ENCODE results near the gene SMAD6. TPM values are rescaled to one million over a fixed set of nuclear protein-coding genes. Genes with fewer than 3 reads are reported as not detected.

Gene SMAD6
- total and polyA plus RNA-seq, 9 of the 15 experiments (the other 6 are each of a cell fraction or from before 2014, with no cell fraction given), result 0.10 to 15.5 (median 3.7) TPM

DNA sequence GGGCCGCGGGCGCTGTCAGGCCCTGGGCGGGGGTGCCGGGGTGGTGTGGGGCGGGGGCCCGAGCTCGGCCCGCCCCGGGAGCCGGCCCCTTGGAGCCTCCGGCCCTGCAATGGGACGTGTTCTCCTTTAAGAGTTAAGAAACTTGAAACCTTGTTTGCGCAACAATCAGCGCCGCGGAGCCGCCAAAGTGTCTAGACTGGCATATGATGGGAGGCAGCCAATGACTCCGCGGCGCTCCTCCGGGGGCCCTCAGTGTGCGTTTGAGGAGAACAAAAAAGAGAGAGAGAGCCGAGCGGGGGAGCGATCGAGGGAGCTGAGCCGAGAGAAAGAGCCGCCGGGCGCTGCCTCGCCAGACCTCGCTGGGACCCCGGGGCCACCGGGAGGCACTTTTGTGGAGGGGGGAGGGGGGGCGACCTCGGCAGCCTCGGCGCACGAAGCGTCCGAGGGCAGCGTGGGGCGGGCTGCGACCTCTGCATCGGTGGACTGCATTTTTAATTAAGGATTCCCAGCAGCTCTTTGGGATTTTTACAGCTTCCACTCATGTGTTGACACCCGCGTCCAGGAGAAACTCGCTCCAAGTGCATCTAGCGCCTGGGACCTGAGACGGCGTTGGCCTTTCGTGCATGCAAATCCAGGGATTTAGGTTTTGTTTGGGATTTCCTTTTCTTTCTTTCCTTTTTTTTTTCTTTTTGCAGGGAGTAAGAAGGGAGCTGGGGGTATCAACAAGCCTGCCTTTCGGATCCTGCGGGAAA is at the start of gene SMAD6 (continued):
- TF ChIP-seq SMAD2 (IDR thresholded peaks at IDR 0.05; ENCODE audit: low read depth, low read length), result no peak
- TF ChIP-seq NFE2 (IDR thresholded peaks at IDR 0.05; ENCODE audit: low read depth), result no peak
- TF ChIP-seq RAD51 (IDR thresholded peaks at IDR 0.05; ENCODE audit: borderline replicate concordance, low read depth), result peak; percentile 71
- no peak for TF ChIP-seq NFXL1 (CRISPR knock-in tag; IDR thresholded peaks at IDR 0.05)
- no peak for TF ChIP-seq SRSF1 (IDR thresholded peaks at IDR 0.05; ENCODE audit: low read depth, low read length)
- peak; percentile 41; the same call in 1 of the 2 replicates for TF ChIP-seq TOE1 (IDR thresholded peaks at IDR 0.05; ENCODE audit: borderline replicate concordance)
- no peak for TF ChIP-seq TOE1 (CRISPR knock-in tag; IDR thresholded peaks at IDR 0.05; ENCODE audit: borderline replicate concordance, low read depth)
- TF ChIP-seq, protein P1, sequence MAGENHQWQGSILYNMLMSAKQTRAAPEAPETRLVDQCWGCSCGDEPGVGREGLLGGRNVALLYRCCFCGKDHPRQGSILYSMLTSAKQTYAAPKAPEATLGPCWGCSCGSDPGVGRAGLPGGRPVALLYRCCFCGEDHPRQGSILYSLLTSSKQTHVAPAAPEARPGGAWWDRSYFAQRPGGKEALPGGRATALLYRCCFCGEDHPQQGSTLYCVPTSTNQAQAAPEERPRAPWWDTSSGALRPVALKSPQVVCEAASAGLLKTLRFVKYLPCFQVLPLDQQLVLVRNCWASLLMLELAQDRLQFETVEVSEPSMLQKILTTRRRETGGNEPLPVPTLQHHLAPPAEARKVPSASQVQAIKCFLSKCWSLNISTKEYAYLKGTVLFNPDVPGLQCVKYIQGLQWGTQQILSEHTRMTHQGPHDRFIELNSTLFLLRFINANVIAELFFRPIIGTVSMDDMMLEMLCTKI (IDR thresholded peaks at IDR 0.05; ENCODE audit: partially characterized antibody), result no peak
- no peak for TF ChIP-seq COPS2 (conservative IDR thresholded peaks at IDR 0.05)
- TF ChIP-seq, protein P2, sequence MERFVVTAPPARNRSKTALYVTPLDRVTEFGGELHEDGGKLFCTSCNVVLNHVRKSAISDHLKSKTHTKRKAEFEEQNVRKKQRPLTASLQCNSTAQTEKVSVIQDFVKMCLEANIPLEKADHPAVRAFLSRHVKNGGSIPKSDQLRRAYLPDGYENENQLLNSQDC (CRISPR knock-in tag; IDR thresholded peaks at IDR 0.05), result no peak
- no peak for TF ChIP-seq SRF (CRISPR knock-in tag; IDR thresholded peaks at IDR 0.05)
- no peak for TF ChIP-seq ZNF354B (CRISPR knock-in tag; IDR thresholded peaks at IDR 0.05)
- no peak for TF ChIP-seq BCL6 (CRISPR knock-in tag; IDR thresholded peaks at IDR 0.05)
- TF ChIP-seq TRIM25 (IDR thresholded peaks at IDR 0.05; ENCODE audit: borderline replicate concordance), result no peak
- TF ChIP-seq HDGF (IDR thresholded peaks at IDR 0.05), result no peak
- TF ChIP-seq NFYB (IDR thresholded peaks at IDR 0.05; ENCODE audit: extremely low read depth, insufficient read length), result peak; percentile 38
- TF ChIP-seq, protein P3, sequence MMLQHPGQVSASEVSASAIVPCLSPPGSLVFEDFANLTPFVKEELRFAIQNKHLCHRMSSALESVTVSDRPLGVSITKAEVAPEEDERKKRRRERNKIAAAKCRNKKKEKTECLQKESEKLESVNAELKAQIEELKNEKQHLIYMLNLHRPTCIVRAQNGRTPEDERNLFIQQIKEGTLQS (IDR thresholded peaks at IDR 0.05), result peak; percentile 71
- TF ChIP-seq, protein P3 (CRISPR knock-in tag; conservative IDR thresholded peaks at IDR 0.05), result no peak
- TF ChIP-seq HOMEZ (CRISPR knock-in tag; IDR thresholded peaks at IDR 0.05), result no peak
- TF ChIP-seq CCAR2 (IDR thresholded peaks at IDR 0.05; ENCODE audit: low read depth, low read length), result no peak
- TF ChIP-seq ILK (tag; IDR thresholded peaks at IDR 0.05; ENCODE audit: borderline replicate concordance, low read depth), result no peak
- TF ChIP-seq MYNN (IDR thresholded peaks at IDR 0.05), result 0 out of 2 replicates have a peak, but pooled peaks have one; percentile 14
- no peak for TF ChIP-seq MYNN (CRISPR knock-in tag; IDR thresholded peaks at IDR 0.05)
- TF ChIP-seq ZBED1 (IDR thresholded peaks at IDR 0.05), result no peak

Data from K562 (cell line).